Measurements from ENCODE around the gene KLF9.

Gene KLF9

GRCh38 chr9:70413799-70414775 lies at the start of gene KLF9:
Gene KLF9, minus strand, starts transcription at chr9:70414657. Its CDS starts 1,294 bp downstream, at chr9:70413363.
- Mint-ChIP-seq H3K4me1 (peaks cover 59% of the 10 kb centered on the region), H3K4me3 (peak within 1 kb of the TSS; percentile 98), H3K9me3 (no peaks in the 10 kb centered on the region), H3K27me3 (peaks cover 8% of the 10 kb centered on the region), H3K27ac (peak within 1 kb of the TSS; percentile 100), H3K36me3 (ENCODE audit: low read depth) (peaks cover 13% of the 10 kb centered on the region)
- ATAC-seq (peak; percentile 76), DNase-seq (peak; percentile 84)

- DNase-seq (no peak), ATAC-seq (no peak)
- Mint-ChIP-seq H3K36me3 (ENCODE audit: low read depth) (no peaks in the 10 kb centered on the region), H3K4me3 (no peak overlapping the region), H3K27ac (no peak overlapping the region), H3K4me1 (peaks cover 41% of the 10 kb centered on the region), H3K27me3 (no peaks in the 10 kb centered on the region), H3K9me3 (no peaks in the 10 kb centered on the region)
Observed at GRCh38 chr9:70463877-70464276, 49.4 kb upstream of the KLF9 start.

- DNase-seq (no peak), ATAC-seq (no peak)
- Mint-ChIP-seq H3K36me3 (ENCODE audit: low read depth) (no peaks in the 10 kb centered on the region), H3K9me3 (no peaks in the 10 kb centered on the region), H3K4me3 (no peak overlapping the region), H3K27me3 (no peaks in the 10 kb centered on the region), H3K4me1 (peaks cover 25% of the 10 kb centered on the region), H3K27ac (no peak overlapping the region)
Observed at GRCh38 chr9:70462300-70462699, 47.8 kb upstream of the KLF9 start.

- Mint-ChIP-seq H3K4me1 (peaks cover 2% of the 10 kb centered on the region), H3K4me3 (no peak overlapping the region), H3K9me3 (no peaks in the 10 kb centered on the region), H3K27ac (no peak overlapping the region), H3K36me3 (ENCODE audit: low read depth) (no peaks in the 10 kb centered on the region), H3K27me3 (no peaks in the 10 kb centered on the region)
- DNase-seq (no peak), ATAC-seq (no peak)
Observed at GRCh38 chr9:70457235-70457634, 42.8 kb upstream of the KLF9 start.

GRCh38 chr9:70455993-70456704 lies 41.7 kb upstream of the KLF9 start:
- no peak overlapping the region for H3K27ac Mint-ChIP-seq

GRCh38 chr9:70452365-70452764 lies 37.9 kb upstream of the KLF9 start:
- Mint-ChIP-seq H3K27ac (no peak overlapping the region), H3K9me3 (no peaks in the 10 kb centered on the region), H3K27me3 (no peaks in the 10 kb centered on the region), H3K4me3 (no peak overlapping the region), H3K36me3 (ENCODE audit: low read depth) (no peaks in the 10 kb centered on the region), H3K4me1 (no peaks in the 10 kb centered on the region)
- ATAC-seq, result no peak
- DNase-seq, result no peak

More at GRCh38 chr9:70455993-70456704, 41.7 kb upstream of the KLF9 start:
- no peaks in the 10 kb centered on the region for H3K36me3 Mint-ChIP-seq (ENCODE audit: low read depth)
- peaks cover 2% of the 10 kb centered on the region for H3K4me1 Mint-ChIP-seq
- H3K9me3 Mint-ChIP-seq, result no peaks in the 10 kb centered on the region
- no peak overlapping the region for H3K4me3 Mint-ChIP-seq
- H3K27me3 Mint-ChIP-seq, result no peaks in the 10 kb centered on the region
- ATAC-seq, result no peak
- DNase-seq, result no peak

GRCh38 chr9:70451765-70452164 lies 37.3 kb upstream of the KLF9 start:
- Mint-ChIP-seq H3K27me3 (no peaks in the 10 kb centered on the region), H3K36me3 (ENCODE audit: low read depth) (no peaks in the 10 kb centered on the region), H3K9me3 (no peaks in the 10 kb centered on the region), H3K4me3 (no peak overlapping the region), H3K27ac (no peak overlapping the region), H3K4me1 (no peaks in the 10 kb centered on the region)
- no peak for DNase-seq
- ATAC-seq, result no peak

GRCh38 chr9:70450738-70451137 lies 36.3 kb upstream of the KLF9 start:
- no peak for DNase-seq
- no peaks in the 10 kb centered on the region for H3K4me1 Mint-ChIP-seq
- no peaks in the 10 kb centered on the region for H3K36me3 Mint-ChIP-seq (ENCODE audit: low read depth)
- no peaks in the 10 kb centered on the region for H3K9me3 Mint-ChIP-seq
- no peaks in the 10 kb centered on the region for H3K27me3 Mint-ChIP-seq
- no peak overlapping the region for H3K27ac Mint-ChIP-seq
- no peak overlapping the region for H3K4me3 Mint-ChIP-seq
- ATAC-seq, result no peak

GRCh38 chr9:70449461-70449860 lies 35.0 kb upstream of the KLF9 start:
- H3K9me3 Mint-ChIP-seq, result no peaks in the 10 kb centered on the region
- DNase-seq (no peak), ATAC-seq (no peak)
- no peaks in the 10 kb centered on the region for H3K36me3 Mint-ChIP-seq (ENCODE audit: low read depth)
- no peaks in the 10 kb centered on the region for H3K4me1 Mint-ChIP-seq
- H3K27ac Mint-ChIP-seq, result no peak overlapping the region
- H3K4me3 Mint-ChIP-seq, result no peak overlapping the region
- H3K27me3 Mint-ChIP-seq, result no peaks in the 10 kb centered on the region

- H3K4me1 Mint-ChIP-seq, result no peaks in the 10 kb centered on the region
- H3K27ac Mint-ChIP-seq, result no peak overlapping the region
- no peaks in the 10 kb centered on the region for H3K9me3 Mint-ChIP-seq
Observed at GRCh38 chr9:70448919-70449318, 34.5 kb upstream of the KLF9 start.

GRCh38 chr9:70444904-70445303 lies 30.4 kb upstream of the KLF9 start:
- Mint-ChIP-seq H3K27ac (no peak overlapping the region), H3K9me3 (no peaks in the 10 kb centered on the region), H3K36me3 (ENCODE audit: low read depth) (no peaks in the 10 kb centered on the region), H3K4me3 (no peak overlapping the region), H3K4me1 (no peaks in the 10 kb centered on the region), H3K27me3 (no peaks in the 10 kb centered on the region)
- ATAC-seq (no peak), DNase-seq (no peak)

More at GRCh38 chr9:70448919-70449318, 34.5 kb upstream of the KLF9 start:
- no peak for DNase-seq
- Mint-ChIP-seq H3K36me3 (ENCODE audit: low read depth) (no peaks in the 10 kb centered on the region), H3K27me3 (no peaks in the 10 kb centered on the region), H3K4me3 (no peak overlapping the region)
- no peak for ATAC-seq

- no peaks in the 10 kb centered on the region for H3K36me3 Mint-ChIP-seq (ENCODE audit: low read depth)
- no peak overlapping the region for H3K27ac Mint-ChIP-seq
- no peak for ATAC-seq
- H3K9me3 Mint-ChIP-seq, result no peaks in the 10 kb centered on the region
- DNase-seq, result no peak
- no peak overlapping the region for H3K4me3 Mint-ChIP-seq
- no peaks in the 10 kb centered on the region for H3K27me3 Mint-ChIP-seq
- H3K4me1 Mint-ChIP-seq, result peaks cover 7% of the 10 kb centered on the region
Observed at GRCh38 chr9:70442328-70442848, 27.9 kb upstream of the KLF9 start.

- ATAC-seq (no peak), DNase-seq (no peak)
- no peaks in the 10 kb centered on the region for H3K27me3 Mint-ChIP-seq
- H3K4me3 Mint-ChIP-seq, result no peak overlapping the region
- no peaks in the 10 kb centered on the region for H3K36me3 Mint-ChIP-seq (ENCODE audit: low read depth)
- no peaks in the 10 kb centered on the region for H3K9me3 Mint-ChIP-seq
- H3K27ac Mint-ChIP-seq, result no peak overlapping the region
- peaks cover 7% of the 10 kb centered on the region for H3K4me1 Mint-ChIP-seq
Observed at GRCh38 chr9:70441622-70442021, 27.2 kb upstream of the KLF9 start.

GRCh38 chr9:70439991-70440706 lies 25.7 kb upstream of the KLF9 start:
- no peak overlapping the region for H3K4me3 Mint-ChIP-seq
- H3K9me3 Mint-ChIP-seq, result no peaks in the 10 kb centered on the region
- no peaks in the 10 kb centered on the region for H3K27me3 Mint-ChIP-seq
- no peak overlapping the region for H3K27ac Mint-ChIP-seq
- no peaks in the 10 kb centered on the region for H3K36me3 Mint-ChIP-seq (ENCODE audit: low read depth)
- H3K4me1 Mint-ChIP-seq, result peaks cover 7% of the 10 kb centered on the region
- ATAC-seq, result no peak
- DNase-seq, result no peak
